Ovary (tissue), 9 donors: Measurements from ENCODE around the gene CFAP70. TPM values are rescaled to one million over a fixed set of nuclear protein-coding genes. Genes with fewer than 3 reads are reported as not detected.
"Not testable (repeated sequence)": the region's sequence is repeated elsewhere in the genome, so short reads cannot be mapped to it uniquely, and the experiment has no call there.

Source experiments
- DNase-seq, 5 donors: peaks; one replicate each; pipeline ENCODE4 v3.0.0-alpha.2; 2019 to 2020
- H3K27ac ChIP-seq, 2 donors: fragments of 200-600 bp; one replicate each; pipeline versions ENCODE4 v1.5.1 to v1.8.0; 2019 to 2022
- H3K27me3 ChIP-seq: fragments of 200-600 bp; one replicate; pipeline ENCODE4 v1.8.0; 2022
- H3K36me3 ChIP-seq: fragments of 200-600 bp; sonication (generic); one replicate; pipeline ENCODE4 v1.5.1; 2019
- H3K4me1 ChIP-seq: one replicate; pipeline ENCODE4 v1.8.1; 2013; ENCODE audit warnings: mild to moderate bottlenecking, moderate library complexity; ENCODE audit not compliant: insufficient read depth
- H3K4me3 ChIP-seq: fragments of 200-600 bp; sonication (generic); one replicate; pipeline ENCODE4 v1.5.1; 2017
- H3K9me3 ChIP-seq, 2 donors: fragments of 200-600 bp in 1 of 2; sonication (generic) in 1 of 2; one replicate each; pipeline versions ENCODE4 v1.5.1 to v1.8.1; 2013 to 2019; ENCODE audit warnings: mild to moderate bottlenecking in 1 of 2, moderate library complexity in 1 of 2
- CTCF ChIP-seq, 3 donors: fragments of 450-650 bp in 2 of 3; fragments of 200-600 bp in 1 of 3; IDR thresholded peaks; one replicate each; pipeline versions ENCODE4 v1.5.1 to v1.8.0; 2016 to 2022; ENCODE audit warnings: antibody characterized with exemption in 3 of 3, mild to moderate bottlenecking in 1 of 3
- EP300 ChIP-seq: sonication (generic); formaldehyde crosslinking; IDR thresholded peaks from one replicate; pipeline ENCODE4 v1.6.1; 2017; ENCODE audit warnings: antibody characterized with exemption
- POLR2A ChIP-seq: fragments of 450-650 bp; IDR thresholded peaks from one replicate; pipeline ENCODE4 v1.6.1; 2017; ENCODE audit warnings: antibody characterized with exemption, mild to moderate bottlenecking, moderate library complexity
- WGBS, 3 donors: extraction: QIAGEN DNeasy Blood & Tissue Kit in 1 of 3; methylation state at CpG; one replicate each; pipeline versions ENCODE4 v1.1.5 to v1.1.7; 2013 to 2017; 5-methylcytosine and 5-hydroxymethylcytosine counted together
- intact Hi-C, 4 donors: fragments of 100-400 bp; cut with DNase I; formaldehyde crosslinking; loops; one replicate each; pipeline versions ENCODE4 v1.11.0 to v1.15.1; 2022 to 2023
- polyA plus RNA-seq, 2 donors: library from polyadenylated mRNA; stranded (reverse); fragments of 200-250 nt in 1 of 2; fragments of 350-450 nt in 1 of 2; fragmentation: Illumina TruSeq in 1 of 2; extraction: RNeasy Lipid Tissue Mini Kit (QIAGEN cat#74804) in 1 of 2; gene quantifications; one replicate each; pipeline ENCODE4 v1.2.3, GENCODE V29; 2013 to 2014
- total RNA-seq, 7 donors: library from RNA; depleted of rRNA in 2 of 7; stranded (reverse); fragments of >200 nt in 2 of 7; fragmentation: NEBNext Ultra II Directional in 3 of 7; extraction: Animal tissue kit (Norgen Biotek cat#: 25700) in 3 of 7; gene quantifications; one replicate each; pipeline versions ENCODE4 v1.1.0 to v1.2.4, GENCODE V29; 2016 to 2023
- donor health status: DM: no; HTN: no; CAD: no; lungs with moderate emphysema.
- donor health status: DM: no; HTN: no; CAD: no.
- donor health status: Bipolar disorder and iron deficiency.
- donor health status: DM: yes; HTN: yes; CAD: no.
- donor health status: DM: no; HTN: no; CAD: no.
- donor health status: DM: yes; HTN: yes; CAD: no.

The CFAP70 gene
- total and polyA plus RNA-seq, 9 donors: 1.8 to 36.9 (median 3.8) TPM

GRCh38 chr10:73405556-73405955 lies 46.9 kb upstream of the CFAP70 start:
- Histone ChIP-seq H3K4me1 (peaks cover 10% of the 10 kb centered on the region), H3K36me3 (no peaks in the 10 kb centered on the region), H3K4me3 (no peak overlapping the region), H3K9me3 (no peaks in the 10 kb centered on the region), H3K27me3 (no peaks in the 10 kb centered on the region), H3K27ac (no peak overlapping the region)
- no peak for DNase-seq
- TF ChIP-seq CTCF (IDR thresholded peaks at IDR 0.05) (no peak), POLR2A (no peak), EP300 (no peak)
- 93 to 95% (median 93%) methylated on average over 3 of the region's 3 CpGs for WGBS, 3 donors
- intact Hi-C loops: no loop called here

- TF ChIP-seq POLR2A: no peak
- Histone ChIP-seq H3K4me1 (peaks cover 7% of the 10 kb centered on the region), H3K27ac (no peak overlapping the region), H3K4me3 (no peak overlapping the region), H3K27me3 (no peaks in the 10 kb centered on the region), H3K36me3 (no peaks in the 10 kb centered on the region), H3K9me3 (no peaks in the 10 kb centered on the region)
- no peak for DNase-seq
- 96 to 97% (median 96%) methylated on average over 9 of the region's 9 CpGs for WGBS, 3 donors
- intact Hi-C loops: no loop called here
These were observed 46.0 kb upstream of the CFAP70 start for GRCh38 chr10:73404690-73405089.

DNA sequence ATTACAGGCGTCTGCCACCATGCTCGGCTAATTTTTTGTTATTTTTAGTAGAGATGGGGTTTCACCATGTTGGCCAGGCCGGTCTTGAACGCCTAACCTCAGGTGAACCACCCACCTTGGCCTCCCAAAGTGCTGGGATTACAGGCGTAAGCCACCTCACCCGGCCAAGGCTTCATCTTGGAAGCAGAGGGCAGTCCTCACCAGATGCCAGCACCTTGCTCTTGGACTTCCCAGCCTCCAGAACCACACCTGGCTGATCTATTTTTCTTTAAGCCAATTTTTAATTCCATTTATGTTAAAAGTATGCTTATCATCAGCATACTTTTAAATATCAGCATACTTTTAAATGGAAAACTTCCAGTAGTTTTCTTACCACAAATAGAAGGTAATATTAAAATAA lies 43.0 kb upstream of the CFAP70 start:
- H3K27ac ChIP-seq: no peak overlapping the region
- no peak overlapping the region for H3K4me3 ChIP-seq
- H3K36me3 ChIP-seq: no peaks in the 10 kb centered on the region
- no peaks in the 10 kb centered on the region for H3K27me3 ChIP-seq
- H3K4me1 ChIP-seq: peaks cover 5% of the 10 kb centered on the region
- DNase-seq: no peak
- H3K9me3 ChIP-seq: no peaks in the 10 kb centered on the region
- 97% methylated on average over 6 of the region's 6 CpGs for WGBS, 3 donors
- TF ChIP-seq EP300: no peak
- TF ChIP-seq POLR2A: no peak
- TF ChIP-seq CTCF (IDR thresholded peaks at IDR 0.05): no peak
- intact Hi-C loops: no loop called here

- intact Hi-C loops: no loop called here
- 75 to 84% (median 81%) methylated on average over 4 of the region's 4 CpGs for WGBS, 3 donors
- TF ChIP-seq CTCF (IDR thresholded peaks at IDR 0.05): no peak
- no peak for TF ChIP-seq EP300
- TF ChIP-seq POLR2A: no peak
- Histone ChIP-seq H3K27me3 (no peaks in the 10 kb centered on the region), H3K36me3 (no peaks in the 10 kb centered on the region), H3K4me3 (no peak overlapping the region), H3K27ac (no peak overlapping the region), H3K9me3 (no peaks in the 10 kb centered on the region), H3K4me1 (peaks cover 5% of the 10 kb centered on the region)
- DNase-seq: no peak
These were observed 40.4 kb upstream of the CFAP70 start for GRCh38 chr10:73399063-73399462.

GRCh38 chr10:73398024-73398423 lies 39.4 kb upstream of the CFAP70 start:
- H3K9me3 ChIP-seq: no peaks in the 10 kb centered on the region
- H3K36me3 ChIP-seq: no peaks in the 10 kb centered on the region
- no peaks in the 10 kb centered on the region for H3K27me3 ChIP-seq
- H3K4me1 ChIP-seq: peaks cover 2% of the 10 kb centered on the region
- WGBS, 3 donors: 94 to 95% (median 95%) methylated on average over 6 of the region's 6 CpGs
- H3K27ac ChIP-seq: no peak overlapping the region
- intact Hi-C loops: no loop called here
- H3K4me3 ChIP-seq: no peak overlapping the region
- TF ChIP-seq CTCF (IDR thresholded peaks at IDR 0.05) (no peak), POLR2A (no peak), EP300 (no peak)
- no peak for DNase-seq

DNA sequence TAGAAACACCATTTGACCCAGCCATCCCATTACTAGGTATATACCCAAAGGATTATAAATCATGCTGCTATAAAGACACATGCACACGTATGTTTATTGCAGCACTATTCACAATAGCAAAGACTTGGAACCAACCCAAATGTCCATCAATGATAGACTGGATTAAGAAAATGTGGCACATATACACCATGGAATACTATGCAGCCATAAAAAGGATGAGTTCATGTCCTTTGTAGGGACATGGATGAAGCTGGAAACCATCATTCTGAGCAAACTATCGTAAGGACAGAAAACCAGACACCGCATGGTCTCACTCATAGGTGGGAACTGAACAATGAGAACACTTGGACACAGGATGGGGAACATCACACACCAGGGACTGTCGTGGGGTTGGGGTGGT lies 35.7 kb upstream of the CFAP70 start:
- H3K27me3 ChIP-seq, H3K4me1 ChIP-seq, H3K4me3 ChIP-seq, H3K36me3 ChIP-seq, DNase-seq, H3K9me3 ChIP-seq, H3K27ac ChIP-seq, intact Hi-C loops: not testable (repeated sequence)
- WGBS, 3 donors: 97 to 100% (median 100%) methylated on average over 3 to 4 of the region's 4 CpGs
